ENCODE data around the gene ANKRD42.

ANKRD42 gene

GRCh38 chr11:83287631-83288030 is 94.1 kb downstream of the ANKRD42 start:
- DNase-seq (ENCODE audit: low spot score): no peak

- peak; percentile 76 for DNase-seq (ENCODE audit: low spot score)
Observed at GRCh38 chr11:83292709-83293456, 99.4 kb downstream of the ANKRD42 start.

GRCh38 chr11:83293457-83293774 is 99.9 kb downstream of the ANKRD42 start:
- no peak for DNase-seq (ENCODE audit: low spot score)

- DNase-seq (ENCODE audit: low spot score): no peak
Observed at GRCh38 chr11:83294208-83294607, 100.7 kb downstream of the ANKRD42 start.
